H1 (cell line): Measurements from ENCODE around the gene MATN1. TPM values are rescaled to one million over a fixed set of nuclear protein-coding genes. Genes with fewer than 3 reads are reported as not detected.

ENCODE experiments used
- CTCF ChIA-PET: fragments of 300-600 bp; sonication (Branson Sonifier 250); formaldehyde crosslinking; loops from one replicate; lab custom pipeline; 2021; ENCODE audit not compliant: partially characterized antibody; lab: Charles Lee
- POLR2A ChIA-PET: fragments of 300-600 bp; sonication (Branson Sonifier 250); formaldehyde crosslinking; loops from one replicate; lab custom pipeline; 2021; ENCODE audit warnings: inconsistent platforms; ENCODE audit not compliant: partially characterized antibody; lab: Charles Lee
- DNase-seq, 2 experiments: peaks; one replicate each; pipeline versions ENCODE4 v3.0.0 to v3.0.0-alpha.2; 2010 to 2022; ENCODE audit warnings: low spot score in 2 of 2, low read depth in 1 of 2, mixed read lengths in 1 of 2
- FAIRE-seq: peaks from 2 replicates; lab custom pipeline; 2011; peaks lifted over from hg19 to GRCh38; lab: Jason Lieb, UNC
- H2AFZ ChIP-seq: 2 replicates; pipeline ENCODE4 v1.8.1; 2012; ENCODE audit warnings: low read length, inconsistent platforms
- H2AK5ac ChIP-seq: 2 replicates; pipeline ENCODE4 v1.6.1; 2013; ENCODE audit warnings: low read depth, low read length
- H2BK120ac ChIP-seq: replicated peaks from 2 replicates; pipeline ENCODE3; 2013; ENCODE audit warnings: low read depth, low read length, inconsistent platforms
- H2BK12ac ChIP-seq: 2 replicates; pipeline ENCODE4 v1.6.1; 2013; ENCODE audit warnings: low read depth, low read length
- H2BK15ac ChIP-seq: 2 replicates; pipeline ENCODE4 v1.6.1; 2013; ENCODE audit warnings: low read length
- H2BK20ac ChIP-seq: 2 replicates; pipeline ENCODE4 v1.6.1; 2013; ENCODE audit warnings: low read length
- H2BK5ac ChIP-seq: 2 replicates; pipeline ENCODE4 v1.6.1; 2013; ENCODE audit warnings: low read depth, low read length
- H3K14ac ChIP-seq: 2 replicates; pipeline ENCODE4 v1.6.1; 2013; ENCODE audit warnings: inconsistent platforms; ENCODE audit not compliant: insufficient read length
- H3K18ac ChIP-seq: 2 replicates; pipeline ENCODE4 v1.6.1; 2013; ENCODE audit warnings: low read length; ENCODE audit errors: extremely low read depth
- H3K23ac ChIP-seq: 2 replicates; pipeline ENCODE4 v1.6.1; 2013; ENCODE audit warnings: inconsistent platforms; ENCODE audit not compliant: insufficient read length
- H3K23me2 ChIP-seq: 2 replicates; pipeline ENCODE4 v1.6.1; 2013; ENCODE audit warnings: low read depth, low read length
- H3K27ac ChIP-seq: 2 replicates; pipeline ENCODE4 v1.6.1; 2011; ENCODE audit warnings: low read depth, low read length, inconsistent platforms
- H3K27me3 ChIP-seq, 4 experiments: replicated peaks in 1 of 4; 1 replicate in 1 of 4; 2 replicates in 3 of 4; pipeline versions ENCODE4 v1.6.1 to v1.8.1; 2011 to 2013; ENCODE audit warnings: low read length in 3 of 4, mild to moderate bottlenecking in 3 of 4, inconsistent platforms in 2 of 4, mixed read lengths in 2 of 4, moderate library complexity in 1 of 4; ENCODE audit not compliant: control insufficient read depth in 3 of 4, insufficient read depth in 3 of 4; ENCODE audit errors: extremely low read depth in 1 of 4
- H3K36me3 ChIP-seq, 4 experiments: 2 replicates each; pipeline versions ENCODE4 v1.6.1 to v1.8.1; 2011 to 2013; ENCODE audit warnings: mild to moderate bottlenecking in 4 of 4, low read length in 3 of 4, moderate library complexity in 2 of 4, control low read depth in 1 of 4, inconsistent platforms in 1 of 4; ENCODE audit not compliant: insufficient read depth in 4 of 4, control insufficient read depth in 2 of 4
- H3K4ac ChIP-seq: replicated peaks from 2 replicates; pipeline ENCODE3; 2013; ENCODE audit warnings: low read length, low read depth, mixed read lengths, inconsistent platforms; ENCODE audit not compliant: insufficient read length
- H3K4me1 ChIP-seq, 4 experiments: replicated peaks in 1 of 4; 1 replicate in 1 of 4; 2 replicates in 3 of 4; pipeline versions ENCODE4 v1.6.1 to v1.8.1; 2011 to 2013; ENCODE audit warnings: low read length in 3 of 4, inconsistent platforms in 2 of 4, mixed read lengths in 1 of 4; ENCODE audit not compliant: insufficient read depth in 4 of 4, control insufficient read depth in 3 of 4
- H3K4me2 ChIP-seq, 2 experiments: 2 replicates each; pipeline versions ENCODE4 v1.6.1 to v1.8.1; 2011 to 2013; ENCODE audit warnings: low read depth in 2 of 2, low read length in 2 of 2, control low read depth in 1 of 2, inconsistent platforms in 1 of 2, mild to moderate bottlenecking in 1 of 2; ENCODE audit not compliant: insufficient read depth in 1 of 2
- H3K4me3 ChIP-seq, 4 experiments: fragments of 200-600, 300-600 bp in 1 of 4; sonication (generic), shearing (Covaris generic), sonication (Bioruptor Twin) in 1 of 4; 2 replicates each; pipeline versions ENCODE4 v1.5.1 to v1.8.1; 2011 to 2016; ENCODE audit warnings: low read length in 4 of 4, low read depth in 3 of 4, control low read depth in 2 of 4, inconsistent platforms in 2 of 4, mild to moderate bottlenecking in 2 of 4, mixed read lengths in 1 of 4, moderate library complexity in 1 of 4; ENCODE audit not compliant: insufficient read depth in 2 of 4; ENCODE audit errors: extremely low read depth in 1 of 4
- H3K56ac ChIP-seq: replicated peaks from 2 replicates; pipeline ENCODE3; 2013; ENCODE audit warnings: low read depth, mild to moderate bottlenecking, mixed read lengths, low read length, inconsistent platforms; ENCODE audit not compliant: insufficient read length
- H3K79me1 ChIP-seq: 2 replicates; pipeline ENCODE4 v1.6.1; 2013; ENCODE audit warnings: low read depth, low read length, control low read depth
- H3K79me2 ChIP-seq, 2 experiments: 2 replicates each; pipeline versions ENCODE4 v1.6.1 to v1.8.1; 2012 to 2013; ENCODE audit warnings: low read length in 2 of 2, mild to moderate bottlenecking in 2 of 2, inconsistent platforms in 1 of 2; ENCODE audit not compliant: insufficient read depth in 2 of 2, control insufficient read depth in 1 of 2
- H3K9ac ChIP-seq, 4 experiments: replicated peaks in 1 of 4; 1 replicate in 1 of 4; 2 replicates in 3 of 4; pipeline versions ENCODE4 v1.6.1 to v1.8.1; 2011 to 2013; ENCODE audit warnings: low read depth in 3 of 4, low read length in 3 of 4, control low read depth in 2 of 4, mild to moderate bottlenecking in 2 of 4, moderate library complexity in 2 of 4, inconsistent platforms in 1 of 4; ENCODE audit errors: extremely low read depth in 1 of 4
- H3K9me3 ChIP-seq, 2 experiments: 2 replicates each; pipeline versions ENCODE4 v1.6.1 to v1.8.1; 2012 to 2013; ENCODE audit warnings: mild to moderate bottlenecking in 2 of 2, moderate library complexity in 2 of 2, control low read depth in 1 of 2, inconsistent platforms in 1 of 2, low read depth in 1 of 2, low read length in 1 of 2, mixed read lengths in 1 of 2; ENCODE audit not compliant: insufficient read depth in 2 of 2
- H4K20me1 ChIP-seq, 2 experiments: replicated peaks in 1 of 2; 2 replicates each; pipeline versions ENCODE3 to v1.8.1; 2011 to 2013; ENCODE audit warnings: inconsistent platforms in 2 of 2, low read length in 2 of 2, mild to moderate bottlenecking in 1 of 2; ENCODE audit not compliant: insufficient read depth in 2 of 2, control insufficient read depth in 1 of 2
- H4K5ac ChIP-seq: 2 replicates; pipeline ENCODE4 v1.6.1; 2013; ENCODE audit warnings: low read length, low read depth, mixed read lengths, inconsistent platforms; ENCODE audit not compliant: insufficient read length
- H4K8ac ChIP-seq: 2 replicates; pipeline ENCODE4 v1.8.0; 2013; ENCODE audit warnings: mild to moderate bottlenecking, moderate library complexity, low read length, inconsistent platforms; ENCODE audit not compliant: insufficient read depth; ENCODE audit errors: extremely low read depth
- H4K91ac ChIP-seq: replicated peaks from 2 replicates; pipeline ENCODE3; 2013; ENCODE audit warnings: low read length, mixed read lengths, inconsistent platforms; ENCODE audit not compliant: insufficient read length
- CHD2 ChIP-seq: IDR thresholded peaks from 2 replicates; pipeline ENCODE4 v1.6.1; 2012; ENCODE audit warnings: low read length, improper control_type of control experiment
- KDM5A ChIP-seq: fragments of 200-600 bp; IDR thresholded peaks from 2 replicates; pipeline ENCODE4 v1.7.1; 2012; ENCODE audit warnings: mild to moderate bottlenecking, low read length, inconsistent platforms, mixed read lengths
- MAFK ChIP-seq: IDR thresholded peaks from 2 replicates; pipeline ENCODE4 v1.6.1; 2012; ENCODE audit warnings: low read depth, mild to moderate bottlenecking, improper control_type of control experiment, low read length
- NANOG ChIP-seq: IDR thresholded peaks from 2 replicates; pipeline ENCODE4 v1.6.1; 2011; ENCODE audit warnings: low read length, low read depth, mild to moderate bottlenecking, inconsistent platforms; ENCODE audit not compliant: insufficient read depth, poor library complexity, severe bottlenecking
- RBBP5 ChIP-seq: IDR thresholded peaks from 2 replicates; pipeline ENCODE4 v1.7.1; 2012; ENCODE audit warnings: low read depth, mild to moderate bottlenecking, inconsistent platforms, low read length, moderate library complexity, borderline replicate concordance
- RFX5 ChIP-seq: IDR thresholded peaks from 2 replicates; pipeline ENCODE4 v1.6.1; 2011; ENCODE audit warnings: low read depth, low read length, improper control_type of control experiment, borderline replicate concordance
- RXRA ChIP-seq: IDR thresholded peaks from 2 replicates; pipeline ENCODE4 v1.6.1; 2011; ENCODE audit warnings: low read depth, mild to moderate bottlenecking, low read length, moderate library complexity; ENCODE audit not compliant: insufficient read depth
- SAP30 ChIP-seq: fragments of 300-600 bp; sonication (generic); IDR thresholded peaks from 2 replicates; pipeline ENCODE4 v1.7.1; 2012; ENCODE audit warnings: low read length, moderate library complexity, mild to moderate bottlenecking, inconsistent platforms; ENCODE audit not compliant: insufficient read depth, insufficient replicate concordance
- SIX5 ChIP-seq: IDR thresholded peaks from 2 replicates; pipeline ENCODE4 v1.6.1; 2011; ENCODE audit warnings: mild to moderate bottlenecking, low read depth, low read length
- TAF7 ChIP-seq: optimal IDR thresholded peaks from 2 replicates; pipeline ENCODE3; 2011; ENCODE audit warnings: low read depth, mild to moderate bottlenecking, inconsistent platforms, low read length, moderate library complexity, borderline replicate concordance
- TCF12 ChIP-seq: IDR thresholded peaks from 2 replicates; pipeline ENCODE4 v1.6.1; 2011; ENCODE audit warnings: low read depth, mild to moderate bottlenecking, low read length
- WGBS, 2 experiments: shearing (Covaris generic) in 1 of 2; methylation state at CpG; one replicate each; pipeline versions ENCODE4 v1.1.6 to v1.1.7; 2013 to 2015; ENCODE audit warnings: low lambda C conversion rate in 2 of 2, mixed read lengths in 2 of 2, inconsistent platforms in 1 of 2, low coverage in 1 of 2, missing lambda C conversion rate in 1 of 2; ENCODE audit not compliant: insufficient replicate concordance in 2 of 2, insufficient coverage in 1 of 2, insufficient read length in 1 of 2; ENCODE audit errors: extremely low coverage in 1 of 2, missing lambda C conversion rate in 1 of 2; 5-methylcytosine and 5-hydroxymethylcytosine counted together
- polyA plus RNA-seq, 7 experiments: library from polyadenylated mRNA; depleted of rRNA in 3 of 7; stranded (reverse) in 5 of 7; unstranded in 2 of 7; fragments of >200 nt in 5 of 7; fragments of 200-250 nt in 2 of 7; gene quantifications; 1 replicate in 5 of 7; 2 replicates in 1 of 7; 4 replicates in 1 of 7; pipeline versions ENCODE4 v1.2.1 to v1.2.3, GENCODE V29; 2011 to 2013; ENCODE audit warnings: missing spikeins in 2 of 7, mixed read lengths in 2 of 7
- total RNA-seq: library from RNA; stranded (reverse); fragmentation: NEBNext Ultra II Directional; extraction: Animal tissue kit (Norgen Biotek cat#: 25700); gene quantifications from 2 replicates; pipeline ENCODE4 v1.2.1, GENCODE V29; 2021
- TF ChIP-seq, protein P1 (sequence below): IDR thresholded peaks from 2 replicates; pipeline ENCODE4 v1.6.1; 2012; ENCODE audit warnings: inconsistent platforms

Gene MATN1
- total and polyA plus RNA-seq, 2 of the 8 experiments (the other 6 are each of a cell fraction or from before 2014, with no cell fraction given), result 0.12 to 0.28 TPM

DNA sequence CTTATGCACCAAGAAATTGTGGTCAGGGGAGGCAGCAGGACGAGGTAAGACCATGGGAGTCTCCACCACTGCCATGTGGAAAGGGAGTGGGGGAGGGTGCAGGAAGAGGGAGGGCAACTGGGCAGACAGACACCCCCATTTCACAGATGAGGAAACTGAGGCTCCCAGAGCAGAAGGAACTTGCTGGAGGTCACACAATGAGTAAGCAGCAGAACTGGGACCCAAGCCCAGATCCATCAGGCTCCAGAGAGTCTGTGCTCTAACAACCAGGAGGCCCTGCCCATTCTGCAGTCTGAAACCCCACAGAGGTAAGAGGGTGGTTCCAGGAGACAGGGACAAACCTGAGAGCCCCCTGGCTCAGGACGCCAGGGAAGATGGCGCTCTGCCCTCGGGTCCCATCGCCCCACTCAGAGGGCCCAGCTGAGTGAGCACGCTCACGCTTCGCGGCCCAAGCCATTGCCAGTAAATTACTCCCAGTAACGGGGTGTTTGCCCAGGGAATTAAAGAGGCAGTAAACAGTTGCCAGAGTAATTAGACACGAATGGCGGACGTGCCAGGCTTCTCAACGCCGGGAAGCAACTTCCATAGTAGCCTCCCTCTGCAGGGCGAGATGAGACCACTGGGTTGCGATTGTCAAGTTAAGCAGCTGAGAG lies 59.2 kb downstream of the MATN1 start:
- H3K18ac ChIP-seq, result no peak overlapping the region
- peaks cover 0 to 9% (median 3%) of the 10 kb centered on the region in 4 experiments; a peak in 5 of 7 replicates for H3K4me1 ChIP-seq
- H3K4me3 ChIP-seq, result no peak overlapping the region
- no peak overlapping the region for H2AFZ ChIP-seq
- no peaks in the 10 kb centered on the region for H4K20me1 ChIP-seq
- H3K14ac ChIP-seq, result no peak overlapping the region
- no peaks in the 10 kb centered on the region for H3K79me2 ChIP-seq
- H4K5ac ChIP-seq, result no peak overlapping the region
- H2BK5ac ChIP-seq, result no peak overlapping the region
- H3K36me3 ChIP-seq, result no peaks in the 10 kb centered on the region
- no peak overlapping the region for H2BK15ac ChIP-seq
- H3K27ac ChIP-seq, result no peak overlapping the region
- WGBS, 2 experiments, result 87% methylated on average over 17 of the region's 17 CpGs; no CpG with 5 or more reads in 1 of the 2 experiments
- H2BK12ac ChIP-seq, result no peak overlapping the region
- H2BK120ac ChIP-seq, result no peak overlapping the region
- no peaks in the 10 kb centered on the region for H3K9me3 ChIP-seq
- ChIA-PET POLR2A (no interaction called here), CTCF (no interaction called here)
- no peak overlapping the region for H3K9ac ChIP-seq
- no peak overlapping the region for H2AK5ac ChIP-seq
- DNase-seq (no peak), FAIRE-seq (no peak)
- H3K79me1 ChIP-seq, result no peaks in the 10 kb centered on the region
- H2BK20ac ChIP-seq, result no peak overlapping the region
- H4K91ac ChIP-seq, result no peak overlapping the region
- H3K27me3 ChIP-seq, result peaks cover 0 to 2% (median 0%) of the 10 kb centered on the region in 4 experiments; a peak in 2 of 7 replicates
- H3K4ac ChIP-seq, result no peak overlapping the region
- no peak overlapping the region for H3K56ac ChIP-seq
- no peaks in the 10 kb centered on the region for H3K23me2 ChIP-seq
- H3K23ac ChIP-seq, result no peak overlapping the region
- H4K8ac ChIP-seq, result no peak overlapping the region
- H3K4me2 ChIP-seq, result no peak overlapping the region
- TF ChIP-seq RBBP5 (no peak), NANOG (no peak), RFX5 (no peak), MAFK (no peak), RXRA (no peak), SAP30 (no peak), SIX5 (no peak), CHD2 (no peak), TAF7 (no peak), KDM5A (no peak), TCF12 (no peak)
- TF ChIP-seq, protein P1, sequence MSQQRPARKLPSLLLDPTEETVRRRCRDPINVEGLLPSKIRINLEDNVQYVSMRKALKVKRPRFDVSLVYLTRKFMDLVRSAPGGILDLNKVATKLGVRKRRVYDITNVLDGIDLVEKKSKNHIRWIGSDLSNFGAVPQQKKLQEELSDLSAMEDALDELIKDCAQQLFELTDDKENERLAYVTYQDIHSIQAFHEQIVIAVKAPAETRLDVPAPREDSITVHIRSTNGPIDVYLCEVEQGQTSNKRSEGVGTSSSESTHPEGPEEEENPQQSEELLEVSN, result no peak
